ENCODE measurements around the gene ZNF296. TPM values are rescaled to one million over a fixed set of nuclear protein-coding genes. Genes with fewer than 3 reads are reported as not detected.

Gene ZNF296
- polyA plus RNA-seq, 3 donors from 2014 or later, result 4.0 to 25.6 (median 12.4) TPM

- H3K4me1 Mint-ChIP-seq, result peaks cover 62 to 67% of the 10 kb centered on the region in 2 donors
- H3K9me3 Mint-ChIP-seq, result no peaks in the 10 kb centered on the region
- H3K27me3 Mint-ChIP-seq (ENCODE audit: low read depth in 3 of 3), result peaks cover 7 to 21% (median 17%) of the 10 kb centered on the region in 3 donors
- peak overlapping the region; percentile 61 to 94 (median 78) for H3K4me3 Mint-ChIP-seq
- peaks cover 4 to 9% (median 8%) of the 10 kb centered on the region in 3 donors for H3K36me3 Mint-ChIP-seq
- peak overlapping the region; percentile 90 to 95 (median 90) for H3K27ac Mint-ChIP-seq
- DNase-seq, result peak; percentile 89 to 93 (median 91)
These were observed 11.3 kb upstream of the ZNF296 start for GRCh38 chr19:45087531-45087930.

GRCh38 chr19:45086480-45086879 is 10.2 kb upstream of the ZNF296 start:
- no peaks in the 10 kb centered on the region for H3K9me3 Mint-ChIP-seq
- peak overlapping the region in 4 of 5 donors; percentile 30 to 78 (median 50) for H3K4me3 Mint-ChIP-seq

GRCh38 chr19:45082170-45082569 is 5.9 kb upstream of the ZNF296 start:
- Mint-ChIP-seq H3K27ac (peak overlapping the region; percentile 52 to 77 (median 70)), H3K27me3 (ENCODE audit: low read depth in 3 of 3) (peaks cover 1 to 17% (median 2%) of the 10 kb centered on the region in 3 donors), H3K9me3 (no peaks in the 10 kb centered on the region), H3K36me3 (peaks cover 0 to 10% (median 6%) of the 10 kb centered on the region in 3 donors), H3K4me1 (peaks cover 60 to 61% of the 10 kb centered on the region in 2 donors), H3K4me3 (peak overlapping the region in 4 of 5 donors; percentile 40 to 56 (median 42))
- DNase-seq, result no peak

More at GRCh38 chr19:45086480-45086879, 10.2 kb upstream of the ZNF296 start:
- Mint-ChIP-seq H3K4me1 (peaks cover 62 to 68% of the 10 kb centered on the region in 2 donors), H3K36me3 (peaks cover 8 to 14% (median 10%) of the 10 kb centered on the region in 3 donors), H3K27ac (peak overlapping the region; percentile 89 to 95 (median 90)), H3K27me3 (ENCODE audit: low read depth in 3 of 3) (peaks cover 8 to 17% (median 16%) of the 10 kb centered on the region in 3 donors)
- DNase-seq, result no peak

GRCh38 chr19:45079911-45080370 is 3.7 kb upstream of the ZNF296 start:
- DNase-seq, result peak in 1 of 3 donors; percentile 40
- H3K27ac Mint-ChIP-seq, result peak overlapping the region; percentile 90 to 96 (median 94)
- H3K27me3 Mint-ChIP-seq (ENCODE audit: low read depth in 3 of 3), result peaks cover 1 to 20% (median 3%) of the 10 kb centered on the region in 3 donors
- H3K36me3 Mint-ChIP-seq, result peaks cover 0 to 7% (median 6%) of the 10 kb centered on the region in 3 donors
- peak overlapping the region; percentile 90 to 96 (median 94) for H3K4me3 Mint-ChIP-seq
- H3K9me3 Mint-ChIP-seq, result no peaks in the 10 kb centered on the region
- H3K4me1 Mint-ChIP-seq, result peaks cover 52 to 54% of the 10 kb centered on the region in 2 donors

- Mint-ChIP-seq H3K9me3 (no peaks in the 10 kb centered on the region), H3K4me3 (peak within 1 kb of the TSS; percentile 90 to 96 (median 94)), H3K4me1 (peaks cover 58 to 60% of the 10 kb centered on the region in 2 donors), H3K36me3 (peaks cover 0 to 7% (median 6%) of the 10 kb centered on the region in 3 donors), H3K27ac (peak within 1 kb of the TSS; percentile 90 to 96 (median 94)), H3K27me3 (ENCODE audit: low read depth in 3 of 3) (peaks cover 1 to 20% (median 3%) of the 10 kb centered on the region in 3 donors)
- peak; percentile 78 to 81 (median 80) for DNase-seq
These were observed 3.0 kb upstream of the ZNF296 start, which contains the start of gene GEMIN7 for GRCh38 chr19:45079063-45079910. Gene GEMIN7, plus strand, starts transcription at chr19:45079260. Its CDS starts 10,855 bp downstream, at chr19:45090115.

GRCh38 chr19:45078390-45079062 is 2.2 kb upstream of the ZNF296 start:
- DNase-seq, result no peak
- H3K36me3 Mint-ChIP-seq, result peaks cover 0 to 7% (median 6%) of the 10 kb centered on the region in 3 donors
- H3K4me3 Mint-ChIP-seq, result peak overlapping the region; percentile 69 to 96 (median 90)
- peaks cover 1 to 20% (median 3%) of the 10 kb centered on the region in 3 donors for H3K27me3 Mint-ChIP-seq (ENCODE audit: low read depth in 3 of 3)
- peak overlapping the region; percentile 76 to 96 (median 86) for H3K27ac Mint-ChIP-seq
- no peaks in the 10 kb centered on the region for H3K9me3 Mint-ChIP-seq
- peaks cover 58 to 60% of the 10 kb centered on the region in 2 donors for H3K4me1 Mint-ChIP-seq

- H3K27me3 Mint-ChIP-seq (ENCODE audit: low read depth in 3 of 3), result peaks cover under 1 to 20% (median 3%) of the 10 kb centered on the region in 3 donors
- H3K4me3 Mint-ChIP-seq, result peak overlapping the region; percentile 64 to 90 (median 88)
- no peaks in the 10 kb centered on the region for H3K9me3 Mint-ChIP-seq
- DNase-seq, result no peak
- peak overlapping the region; percentile 75 to 94 (median 88) for H3K27ac Mint-ChIP-seq
- H3K36me3 Mint-ChIP-seq, result peaks cover 0 to 4% (median 3%) of the 10 kb centered on the region in 3 donors
- peaks cover 56 to 57% of the 10 kb centered on the region in 2 donors for H3K4me1 Mint-ChIP-seq
These were observed 813 bp upstream of the ZNF296 start for GRCh38 chr19:45076851-45077730.

GRCh38 chr19:45075301-45076028 is 813 bp downstream of the ZNF296 start:
- peak; percentile 49 to 55 (median 51) for DNase-seq
- H3K9me3 Mint-ChIP-seq, result no peaks in the 10 kb centered on the region
- no peaks in the 10 kb centered on the region for H3K36me3 Mint-ChIP-seq
- H3K4me1 Mint-ChIP-seq, result peaks cover 42 to 46% of the 10 kb centered on the region in 2 donors
- H3K4me3 Mint-ChIP-seq, result peak overlapping the region; percentile 67 to 90 (median 88)
- peaks cover 0 to 18% (median 2%) of the 10 kb centered on the region in 3 donors for H3K27me3 Mint-ChIP-seq (ENCODE audit: low read depth in 3 of 3)
- H3K27ac Mint-ChIP-seq, result peak overlapping the region; percentile 71 to 88 (median 80)

- peaks cover 0 to 18% (median 2%) of the 10 kb centered on the region in 3 donors for H3K27me3 Mint-ChIP-seq (ENCODE audit: low read depth in 3 of 3)
- H3K4me1 Mint-ChIP-seq, result peaks cover 35 to 40% of the 10 kb centered on the region in 2 donors
- peak overlapping the region; percentile 72 to 89 (median 84) for H3K27ac Mint-ChIP-seq
- peak overlapping the region; percentile 67 to 90 (median 88) for H3K4me3 Mint-ChIP-seq
- no peaks in the 10 kb centered on the region for H3K36me3 Mint-ChIP-seq
- no peaks in the 10 kb centered on the region for H3K9me3 Mint-ChIP-seq
- DNase-seq, result no peak
These were observed 1.5 kb downstream of the ZNF296 start for GRCh38 chr19:45074744-45075300.

- no peak for DNase-seq
- no peaks in the 10 kb centered on the region for H3K9me3 Mint-ChIP-seq
- peaks cover 17 to 19% of the 10 kb centered on the region in 2 donors for H3K4me1 Mint-ChIP-seq
- H3K27ac Mint-ChIP-seq, result peak overlapping the region in 1 of 6 donors; percentile 74
- H3K36me3 Mint-ChIP-seq, result peaks cover 0 to 4% (median 0%) of the 10 kb centered on the region in 3 donors
- peaks cover 2 to 7% (median 2%) of the 10 kb centered on the region in 3 donors for H3K27me3 Mint-ChIP-seq (ENCODE audit: low read depth in 3 of 3)
- H3K4me3 Mint-ChIP-seq, result peak overlapping the region in 1 of 5 donors; percentile 17
These were observed 4.1 kb downstream of the ZNF296 start for GRCh38 chr19:45071969-45072790.

- peaks cover 0 to 4% (median 0%) of the 10 kb centered on the region in 3 donors for H3K36me3 Mint-ChIP-seq
- no peak overlapping the region for H3K27ac Mint-ChIP-seq
These were observed 4.7 kb downstream of the ZNF296 start for GRCh38 chr19:45071545-45071938.

More at GRCh38 chr19:45071545-45071938, 4.7 kb downstream of the ZNF296 start:
- peaks cover 11 to 13% of the 10 kb centered on the region in 2 donors for H3K4me1 Mint-ChIP-seq
- no peak overlapping the region for H3K4me3 Mint-ChIP-seq
- no peak for DNase-seq
- H3K9me3 Mint-ChIP-seq, result no peaks in the 10 kb centered on the region
- H3K27me3 Mint-ChIP-seq (ENCODE audit: low read depth in 3 of 3), result peaks cover 0 to 5% (median 2%) of the 10 kb centered on the region in 3 donors

Data from immature natural killer cell (primary cell).